ENCODE measurements around the gene UACA. TPM values are rescaled to one million over a fixed set of nuclear protein-coding genes. Genes with fewer than 3 reads are reported as not detected.

The UACA gene
- total RNA-seq, 2 experiments from 2014 or later = 1.1 to 1.5 TPM

DNA sequence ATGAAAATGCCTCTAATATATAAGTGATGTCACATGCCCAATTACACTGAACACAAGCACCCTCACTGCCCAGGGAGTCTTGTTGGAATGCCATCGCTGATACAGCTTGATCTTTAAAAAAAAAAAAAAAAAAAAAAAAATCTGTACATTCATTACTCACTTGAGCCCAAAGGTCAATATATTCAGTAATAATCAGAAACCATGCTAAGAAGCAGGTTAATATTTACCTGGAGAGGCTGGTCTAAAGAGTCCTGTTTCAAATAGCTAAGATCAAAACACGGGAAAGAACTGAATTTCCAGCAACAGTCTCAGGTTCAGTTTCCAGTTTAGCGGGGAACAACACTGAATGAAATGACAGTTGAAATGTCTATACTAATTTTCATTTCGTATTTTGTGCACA is 109.9 kb downstream of the UACA start:
- Histone ChIP-seq H3K4me1 (ENCODE audit: insufficient read depth, low read length) (no peaks in the 10 kb centered on the region), H3K36me3 (ENCODE audit: insufficient read depth, low read length) (no peaks in the 10 kb centered on the region), H3K9me3 (ENCODE audit: control insufficient read depth in 1 of 2, insufficient read depth in 1 of 2, low read length in 2 of 2) (no peaks in the 10 kb centered on the region), H3K27me3 (ENCODE audit: control insufficient read depth in 1 of 2, insufficient read depth in 2 of 2, low read length in 2 of 2) (no peaks in the 10 kb centered on the region), H3K27ac (ENCODE audit: low read depth in 1 of 2, low read length in 2 of 2) (no peak overlapping the region), H3K4me3 (ENCODE audit: low read length) (no peak overlapping the region)
- POLR2A ChIA-PET = no interaction called here
- no peak overlapping the region for H3K4me3 Mint-ChIP-seq
- H3K27me3 Mint-ChIP-seq = no peaks in the 10 kb centered on the region
- H3K36me3 Mint-ChIP-seq (ENCODE audit: low read depth) = no peaks in the 10 kb centered on the region
- no peaks in the 10 kb centered on the region for H3K9me3 Mint-ChIP-seq
- no peak overlapping the region for H3K27ac Mint-ChIP-seq
- no peak for DNase-seq
- no peak for TF ChIP-seq CTCF (IDR thresholded peaks at IDR 0.05)
- no peaks in the 10 kb centered on the region for H3K4me1 Mint-ChIP-seq (ENCODE audit: low read depth)
- intact Hi-C loops (cut with DNase I, micrococcal nuclease) = no loop called here
- CTCF ChIA-PET = interaction anchor here (0.7 kb wide), 1 partner anchor 1132 kb away, joined by 5 read pairs; no protein-coding TSS in a partner anchor
- no peak for ATAC-seq (ENCODE audit: poor library complexity)

DNA sequence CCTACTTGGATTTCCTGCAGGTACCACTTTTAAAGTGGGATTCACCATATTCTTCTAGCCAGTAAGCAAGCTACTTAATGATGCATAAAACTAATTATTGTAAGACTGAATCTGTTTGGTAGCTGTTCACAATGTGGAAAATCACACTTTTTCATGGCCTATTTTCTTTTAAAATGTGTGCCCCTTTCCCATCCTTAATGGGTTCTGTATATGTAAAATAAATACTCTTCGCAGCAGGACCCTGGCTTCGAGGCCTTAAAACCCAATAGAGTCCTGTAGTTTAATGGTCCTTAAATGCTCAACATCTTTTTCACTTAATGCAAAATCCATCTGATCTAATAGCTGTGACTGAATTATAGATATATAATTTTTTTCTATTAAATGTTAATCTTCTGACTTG is 111.0 kb downstream of the UACA start:
- DNase-seq (no peak), ATAC-seq (ENCODE audit: poor library complexity) (no peak)
- POLR2A ChIA-PET = no interaction called here
- Histone ChIP-seq H3K4me3 (ENCODE audit: low read length) (no peak overlapping the region), H3K9me3 (ENCODE audit: control insufficient read depth in 1 of 2, insufficient read depth in 1 of 2, low read length in 2 of 2) (no peaks in the 10 kb centered on the region), H3K36me3 (ENCODE audit: insufficient read depth, low read length) (no peaks in the 10 kb centered on the region), H3K27ac (ENCODE audit: low read depth in 1 of 2, low read length in 2 of 2) (no peak overlapping the region), H3K4me1 (ENCODE audit: insufficient read depth, low read length) (no peaks in the 10 kb centered on the region), H3K27me3 (ENCODE audit: control insufficient read depth in 1 of 2, insufficient read depth in 2 of 2, low read length in 2 of 2) (no peaks in the 10 kb centered on the region)
- Mint-ChIP-seq H3K9me3 (no peaks in the 10 kb centered on the region), H3K27ac (no peak overlapping the region), H3K36me3 (ENCODE audit: low read depth) (no peaks in the 10 kb centered on the region), H3K4me1 (ENCODE audit: low read depth) (no peaks in the 10 kb centered on the region), H3K27me3 (no peaks in the 10 kb centered on the region), H3K4me3 (no peak overlapping the region)
- CTCF ChIA-PET = no interaction called here
- no peak for TF ChIP-seq CTCF (IDR thresholded peaks at IDR 0.05)
- intact Hi-C loops (cut with DNase I, micrococcal nuclease) = no loop called here

DNA sequence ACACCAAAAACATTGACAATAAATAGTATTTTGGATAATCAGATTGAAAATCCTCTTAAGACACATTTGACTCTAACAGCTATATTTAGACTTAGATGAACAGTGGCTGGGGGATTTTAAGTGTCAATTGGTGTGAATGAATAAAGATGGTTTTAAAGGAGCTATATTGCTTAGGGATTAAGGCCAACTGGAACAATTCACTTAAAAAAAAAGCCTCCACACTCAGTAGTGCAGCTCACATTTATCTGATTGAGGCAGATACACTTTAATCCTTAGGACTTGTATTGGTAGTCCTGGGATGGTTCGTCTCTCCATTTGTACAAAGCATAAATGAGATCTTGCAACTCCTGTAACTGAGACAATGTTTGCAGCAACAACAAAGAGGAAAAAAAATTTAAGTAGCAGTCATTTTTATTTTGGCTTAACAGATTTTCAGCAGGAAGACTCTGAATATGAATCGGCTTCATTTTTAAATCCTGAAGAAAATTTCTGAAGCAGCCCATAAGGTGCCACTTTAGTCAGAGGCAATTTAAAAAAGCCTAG is 112.0 kb downstream of the UACA start:
- no peaks in the 10 kb centered on the region for H3K9me3 Mint-ChIP-seq
- H3K4me3 Mint-ChIP-seq = no peak overlapping the region
- intact Hi-C loops (cut with DNase I, micrococcal nuclease) = no loop called here
- ChIA-PET POLR2A (no interaction called here), CTCF (interaction anchor here (1.1 kb wide), 1 partner anchor 71 kb away, joined by 3 read pairs; no protein-coding TSS in a partner anchor)
- H3K27me3 Mint-ChIP-seq = peaks cover 4% of the 10 kb centered on the region
- H3K36me3 Mint-ChIP-seq (ENCODE audit: low read depth) = no peaks in the 10 kb centered on the region
- H3K27ac ChIP-seq (ENCODE audit: low read depth in 1 of 2, low read length in 2 of 2) = no peak overlapping the region
- H3K4me1 ChIP-seq (ENCODE audit: insufficient read depth, low read length) = no peaks in the 10 kb centered on the region
- H3K36me3 ChIP-seq (ENCODE audit: insufficient read depth, low read length) = no peaks in the 10 kb centered on the region
- ATAC-seq (ENCODE audit: poor library complexity) = no peak
- H3K9me3 ChIP-seq (ENCODE audit: control insufficient read depth in 1 of 2, insufficient read depth in 1 of 2, low read length in 2 of 2) = no peaks in the 10 kb centered on the region
- TF ChIP-seq CTCF (IDR thresholded peaks at IDR 0.05) = no peak
- no peak overlapping the region for H3K27ac Mint-ChIP-seq
- H3K27me3 ChIP-seq (ENCODE audit: control insufficient read depth in 1 of 2, insufficient read depth in 2 of 2, low read length in 2 of 2) = no peaks in the 10 kb centered on the region
- no peaks in the 10 kb centered on the region for H3K4me1 Mint-ChIP-seq (ENCODE audit: low read depth)
- H3K4me3 ChIP-seq (ENCODE audit: low read length) = no peak overlapping the region
- no peak for DNase-seq

Data from CD4-positive, alpha-beta T cell (primary cell).